ENCODE results near the gene CNOT1.
A peak's percentile ranks its signal among the peaks of the same experiment; 100 is the strongest.

Gene CNOT1

GRCh38 chr16:58515125-58515870, 114.3 kb downstream of the CNOT1 start, which contains the start of gene SETD6:
TSS of gene SETD6 (plus strand) at chr16:58515517. CDS start at chr16:58515538, 21 bp downstream.
- peak; percentile 52 for DNase-seq

- no peak for DNase-seq
These were observed 115.8 kb downstream of the CNOT1 start for GRCh38 chr16:58513874-58514273.

- peak; percentile 88 for DNase-seq
These were observed 117.5 kb downstream of the CNOT1 start for GRCh38 chr16:58511933-58512815.

- DNase-seq = no peak
These were observed 118.6 kb downstream of the CNOT1 start for GRCh38 chr16:58510776-58511628.

GRCh38 chr16:58510097-58510775, 119.4 kb downstream of the CNOT1 start:
- no peak for DNase-seq

GRCh38 chr16:58509256-58510096, 120.2 kb downstream of the CNOT1 start:
- DNase-seq = no peak

GRCh38 chr16:58508671-58509251, 120.9 kb downstream of the CNOT1 start:
- no peak for DNase-seq

- no peak for DNase-seq
These were observed 121.5 kb downstream of the CNOT1 start for GRCh38 chr16:58507963-58508670.

GRCh38 chr16:58507195-58507962, 122.2 kb downstream of the CNOT1 start:
- no peak for DNase-seq

GRCh38 chr16:58506241-58507194, 123.1 kb downstream of the CNOT1 start:
- no peak for DNase-seq

GRCh38 chr16:58503863-58504688, 125.5 kb downstream of the CNOT1 start:
- no peak for DNase-seq

GRCh38 chr16:58503166-58503862, 126.3 kb downstream of the CNOT1 start:
- no peak for DNase-seq

GRCh38 chr16:58502217-58502921, 127.3 kb downstream of the CNOT1 start:
- no peak for DNase-seq

- DNase-seq = peak; percentile 43
These were observed 128.1 kb downstream of the CNOT1 start for GRCh38 chr16:58501242-58502131.
